Naive thymus-derived CD8-positive, alpha-beta T cell (primary cell): ENCODE data around the gene NNT. TPM values are rescaled to one million over a fixed set of nuclear protein-coding genes. Genes with fewer than 3 reads are reported as not detected.
"Not testable (repeated sequence)": the region's sequence is repeated elsewhere in the genome, so short reads cannot be mapped to it uniquely, and the experiment has no call there.

ENCODE experiments used
- ATAC-seq, 2 donors: fragments of 150-1000 bp; cut with Tn5 transposase in 1 of 2; sonication (Bioruptor Pico), chemical (Tn5 transposase) in 1 of 2; 1 replicate in 1 of 2; 2 replicates in 1 of 2; pipeline ENCODE4 v1.10.0; 2021; ENCODE audit warnings: mild to moderate bottlenecking in 2 of 2, moderate library complexity in 2 of 2
- POLR2A ChIA-PET: fragments of 350-600 bp; sonication (Branson Sonifier 250); formaldehyde crosslinking; loops from one replicate; lab custom pipeline; 2021; ENCODE audit warnings: antibody characterized with exemption; lab: Charles Lee
- DNase-seq, 10 donors: peaks; one replicate each; pipeline versions ENCODE4 v3.0.0 to v3.0.0-alpha.2; 2020 to 2022
- H3K27ac Mint-ChIP-seq, 10 donors: one replicate each; pipeline ENCODE4 v1.8.0; 2020 to 2022; ENCODE audit warnings: mild to moderate bottlenecking in 10 of 10, mixed read lengths in 10 of 10, moderate library complexity in 4 of 10, inconsistent platforms in 1 of 10
- H3K27me3 Mint-ChIP-seq, 5 donors: one replicate each; pipeline ENCODE4 v1.8.0; 2021 to 2022; ENCODE audit warnings: mixed read lengths in 5 of 5
- H3K36me3 Mint-ChIP-seq, 3 donors: one replicate each; pipeline ENCODE4 v1.8.0; 2020 to 2022; ENCODE audit warnings: mixed read lengths in 3 of 3, mild to moderate bottlenecking in 2 of 3, inconsistent platforms in 1 of 3
- H3K4me1 Mint-ChIP-seq, 4 donors: one replicate each; pipeline ENCODE4 v1.8.0; 2021 to 2022; ENCODE audit warnings: mixed read lengths in 4 of 4
- H3K4me3 Mint-ChIP-seq, 10 donors: one replicate each; pipeline ENCODE4 v1.8.0; 2020 to 2022; ENCODE audit warnings: mild to moderate bottlenecking in 10 of 10, mixed read lengths in 10 of 10, moderate library complexity in 6 of 10, inconsistent platforms in 1 of 10
- H3K9me3 Mint-ChIP-seq, 9 donors: one replicate each; pipeline ENCODE4 v1.8.0; 2020 to 2022; ENCODE audit warnings: mixed read lengths in 9 of 9, mild to moderate bottlenecking in 3 of 9, inconsistent platforms in 1 of 9, moderate library complexity in 1 of 9
- polyA plus RNA-seq, 3 donors: library from polyadenylated mRNA; unstranded; fragments of 300-500 nt; fragmentation: Illumina TruSeq; gene quantifications; one replicate each; pipeline ENCODE4 v1.2.3, GENCODE V29; 2021
- total RNA-seq, 8 experiments: library from RNA in 2 of 8; stranded (reverse) in 2 of 8; gene quantifications; one replicate each; pipeline ENCODE4 v1.2.3 and lab custom pipeline; 2021 to 2026

NNT gene
- total and polyA plus RNA-seq, 5 experiments from 2014 or later, result 38.8 to 63.6 (median 52.7) TPM

GRCh38 chr5:43683884-43684471 lies 81.0 kb downstream of the NNT start:
- POLR2A ChIA-PET, result no interaction called here
- ATAC-seq (no peak), DNase-seq (no peak)
- Mint-ChIP-seq H3K36me3 (peaks cover 25 to 56% (median 53%) of the 10 kb centered on the region in 3 donors), H3K27me3 (no peaks in the 10 kb centered on the region), H3K4me3 (no peak overlapping the region), H3K4me1 (peaks cover 5 to 8% (median 6%) of the 10 kb centered on the region in 4 donors), H3K9me3 (peaks cover 0 to 1% (median 0%) of the 10 kb centered on the region in 9 donors), H3K27ac (peak overlapping the region in 1 of 10 donors; percentile 54)

GRCh38 chr5:43685252-43685950 lies 82.4 kb downstream of the NNT start:
- Mint-ChIP-seq H3K9me3 (peaks cover 0 to 1% (median 0%) of the 10 kb centered on the region in 9 donors), H3K27ac (no peak overlapping the region), H3K4me1 (peaks cover 8 to 11% (median 9%) of the 10 kb centered on the region in 4 donors), H3K27me3 (no peaks in the 10 kb centered on the region), H3K4me3 (no peak overlapping the region), H3K36me3 (peaks cover 20 to 68% (median 59%) of the 10 kb centered on the region in 3 donors)
- ATAC-seq (no peak), DNase-seq (no peak)
- POLR2A ChIA-PET, result no interaction called here

- H3K27me3 Mint-ChIP-seq, result no peaks in the 10 kb centered on the region
- peaks cover 8 to 16% (median 11%) of the 10 kb centered on the region in 4 donors for H3K4me1 Mint-ChIP-seq
- no peak overlapping the region for H3K4me3 Mint-ChIP-seq
- no peak overlapping the region for H3K27ac Mint-ChIP-seq
- peaks cover 22 to 67% (median 55%) of the 10 kb centered on the region in 3 donors for H3K36me3 Mint-ChIP-seq
- DNase-seq (no peak), ATAC-seq (no peak)
- POLR2A ChIA-PET, result no interaction called here
- peaks cover 0 to 3% (median 0%) of the 10 kb centered on the region in 9 donors for H3K9me3 Mint-ChIP-seq
These were observed 84.3 kb downstream of the NNT start for GRCh38 chr5:43687275-43687674.

GRCh38 chr5:43691275-43691674 lies 88.3 kb downstream of the NNT start:
- Mint-ChIP-seq H3K4me3 (no peak overlapping the region), H3K27me3 (no peaks in the 10 kb centered on the region), H3K36me3 (peaks cover 47 to 76% (median 70%) of the 10 kb centered on the region in 3 donors), H3K9me3 (peaks cover 0 to 24% (median 16%) of the 10 kb centered on the region in 9 donors), H3K27ac (no peak overlapping the region), H3K4me1 (peaks cover 9 to 18% (median 13%) of the 10 kb centered on the region in 4 donors)
- POLR2A ChIA-PET, result no interaction called here
- ATAC-seq (no peak), DNase-seq (no peak)

GRCh38 chr5:43691893-43692292 lies 88.9 kb downstream of the NNT start:
- Mint-ChIP-seq H3K9me3 (peaks cover 0 to 24% (median 16%) of the 10 kb centered on the region in 9 donors), H3K4me3 (no peak overlapping the region)

GRCh38 chr5:43693411-43693810 lies 90.4 kb downstream of the NNT start:
- H3K36me3 Mint-ChIP-seq, result peaks cover 45 to 81% (median 79%) of the 10 kb centered on the region in 3 donors
- no peaks in the 10 kb centered on the region for H3K27me3 Mint-ChIP-seq
- H3K4me1 Mint-ChIP-seq, result peaks cover 6 to 20% (median 13%) of the 10 kb centered on the region in 4 donors
- no peak overlapping the region for H3K27ac Mint-ChIP-seq
- ATAC-seq (no peak), DNase-seq (no peak)
- peaks cover 0 to 24% (median 16%) of the 10 kb centered on the region in 9 donors for H3K9me3 Mint-ChIP-seq
- no peak overlapping the region for H3K4me3 Mint-ChIP-seq
- POLR2A ChIA-PET, result interaction anchor here (0.9 kb wide), 1 partner anchor 9 kb away, joined by 3 read pairs; no protein-coding TSS in a partner anchor

More at GRCh38 chr5:43691893-43692292, 88.9 kb downstream of the NNT start:
- no peak for DNase-seq
- Mint-ChIP-seq H3K4me1 (peaks cover 9 to 18% (median 13%) of the 10 kb centered on the region in 4 donors), H3K27me3 (no peaks in the 10 kb centered on the region), H3K36me3 (peaks cover 46 to 78% (median 76%) of the 10 kb centered on the region in 3 donors), H3K27ac (no peak overlapping the region)
- POLR2A ChIA-PET, result no interaction called here
- no peak for ATAC-seq

GRCh38 chr5:43694027-43694426 lies 91.0 kb downstream of the NNT start:
- no peak overlapping the region for H3K4me3 Mint-ChIP-seq

GRCh38 chr5:43696444-43696843 lies 93.5 kb downstream of the NNT start:
- ATAC-seq, DNase-seq: not testable (repeated sequence)
- H3K9me3 Mint-ChIP-seq, result peaks cover 0 to 24% (median 16%) of the 10 kb centered on the region in 9 donors

More at GRCh38 chr5:43694027-43694426, 91.0 kb downstream of the NNT start:
- no peak for ATAC-seq
- DNase-seq, result no peak
- Mint-ChIP-seq H3K9me3 (peaks cover 0 to 24% (median 16%) of the 10 kb centered on the region in 9 donors), H3K27ac (no peak overlapping the region), H3K36me3 (peaks cover 45 to 77% (median 73%) of the 10 kb centered on the region in 3 donors), H3K27me3 (no peaks in the 10 kb centered on the region), H3K4me1 (peaks cover 6 to 17% (median 12%) of the 10 kb centered on the region in 4 donors)
- POLR2A ChIA-PET, result interaction anchor here (0.7 kb wide), 1 partner anchor 1046 kb away, joined by 5 read pairs; no protein-coding TSS in a partner anchor

GRCh38 chr5:43699910-43700309 lies 96.9 kb downstream of the NNT start:
- H3K27ac Mint-ChIP-seq, result no peak overlapping the region
- H3K27me3 Mint-ChIP-seq, result no peaks in the 10 kb centered on the region
- no peak overlapping the region for H3K4me3 Mint-ChIP-seq

More at GRCh38 chr5:43696444-43696843, 93.5 kb downstream of the NNT start:
- H3K27me3 Mint-ChIP-seq, POLR2A ChIA-PET, H3K27ac Mint-ChIP-seq, H3K4me3 Mint-ChIP-seq: not testable (repeated sequence)
- peaks cover 3 to 14% (median 5%) of the 10 kb centered on the region in 4 donors for H3K4me1 Mint-ChIP-seq
- peaks cover 48 to 78% (median 70%) of the 10 kb centered on the region in 3 donors for H3K36me3 Mint-ChIP-seq

GRCh38 chr5:43700601-43701000 lies 97.6 kb downstream of the NNT start:
- ATAC-seq (no peak), DNase-seq (no peak)
- H3K9me3 Mint-ChIP-seq, result peaks cover 0 to 8% (median 4%) of the 10 kb centered on the region in 9 donors
- H3K4me3 Mint-ChIP-seq, result no peak overlapping the region
- POLR2A ChIA-PET, result no interaction called here
- peaks cover 37 to 82% (median 65%) of the 10 kb centered on the region in 3 donors for H3K36me3 Mint-ChIP-seq
- H3K27ac Mint-ChIP-seq, result no peak overlapping the region
- H3K4me1 Mint-ChIP-seq, result peaks cover 0 to 10% (median 3%) of the 10 kb centered on the region in 4 donors
- H3K27me3 Mint-ChIP-seq, result no peaks in the 10 kb centered on the region

More at GRCh38 chr5:43699910-43700309, 96.9 kb downstream of the NNT start:
- no peak for ATAC-seq
- H3K4me1 Mint-ChIP-seq, result peaks cover 0 to 14% (median 3%) of the 10 kb centered on the region in 4 donors
- POLR2A ChIA-PET, result no interaction called here
- no peak for DNase-seq
- H3K36me3 Mint-ChIP-seq, result peaks cover 37 to 82% (median 65%) of the 10 kb centered on the region in 3 donors
- H3K9me3 Mint-ChIP-seq, result peaks cover 0 to 13% (median 8%) of the 10 kb centered on the region in 9 donors

GRCh38 chr5:43701227-43701626 lies 98.2 kb downstream of the NNT start:
- H3K36me3 Mint-ChIP-seq, result peaks cover 32 to 77% (median 61%) of the 10 kb centered on the region in 3 donors
- H3K9me3 Mint-ChIP-seq, result peaks cover 0 to 1% (median 0%) of the 10 kb centered on the region in 9 donors
- ATAC-seq, result no peak
- no peak for DNase-seq
- peaks cover 0 to 7% (median 3%) of the 10 kb centered on the region in 4 donors for H3K4me1 Mint-ChIP-seq
- POLR2A ChIA-PET, result no interaction called here
- no peak overlapping the region for H3K4me3 Mint-ChIP-seq
- H3K27ac Mint-ChIP-seq, result peak overlapping the region in 1 of 10 donors; percentile 34
- no peaks in the 10 kb centered on the region for H3K27me3 Mint-ChIP-seq

- peaks cover 29 to 75% (median 55%) of the 10 kb centered on the region in 3 donors for H3K36me3 Mint-ChIP-seq
- H3K27ac Mint-ChIP-seq, result peak overlapping the region in 1 of 10 donors; percentile 32
- no peak overlapping the region for H3K4me3 Mint-ChIP-seq
- ATAC-seq, result no peak
- no peaks in the 10 kb centered on the region for H3K9me3 Mint-ChIP-seq
- POLR2A ChIA-PET, result interaction anchor here (1.3 kb wide), 1 partner anchor 9 kb away, joined by 3 read pairs; no protein-coding TSS in a partner anchor
- DNase-seq, result no peak
- H3K4me1 Mint-ChIP-seq, result peaks cover 0 to 4% (median 1%) of the 10 kb centered on the region in 4 donors
- no peaks in the 10 kb centered on the region for H3K27me3 Mint-ChIP-seq
These were observed 99.3 kb downstream of the NNT start for GRCh38 chr5:43702293-43702692.
